ENCODE measurements around the gene PLPPR4.

DNA sequence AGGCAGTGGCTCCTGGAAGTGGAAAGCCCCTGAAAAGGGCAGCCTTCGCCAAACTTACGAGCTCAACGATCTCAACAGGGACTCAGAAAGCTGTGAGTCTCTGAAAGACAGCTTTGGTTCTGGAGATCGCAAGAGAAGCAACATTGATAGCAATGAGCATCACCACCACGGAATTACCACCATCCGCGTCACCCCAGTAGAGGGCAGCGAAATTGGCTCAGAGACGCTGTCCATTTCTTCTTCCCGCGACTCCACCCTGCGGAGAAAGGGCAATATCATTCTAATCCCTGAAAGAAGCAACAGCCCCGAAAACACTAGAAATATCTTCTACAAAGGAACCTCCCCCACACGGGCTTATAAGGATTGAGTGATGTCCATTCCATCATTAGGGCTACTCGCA is 42.4 kb downstream of the PLPPR4 start:
- TF ChIP-seq ELF4 (IDR thresholded peaks at IDR 0.05) (no peak), LEF1 (IDR thresholded peaks at IDR 0.05; ENCODE audit: borderline replicate concordance) (no peak), NFRKB (IDR thresholded peaks at IDR 0.05) (no peak), ARNT (IDR thresholded peaks at IDR 0.05) (no peak), SP1 (IDR thresholded peaks at IDR 0.05) (no peak), FOXM1 (IDR thresholded peaks at IDR 0.05; ENCODE audit: borderline replicate concordance) (no peak)
- TF ChIP-seq, protein P1, sequence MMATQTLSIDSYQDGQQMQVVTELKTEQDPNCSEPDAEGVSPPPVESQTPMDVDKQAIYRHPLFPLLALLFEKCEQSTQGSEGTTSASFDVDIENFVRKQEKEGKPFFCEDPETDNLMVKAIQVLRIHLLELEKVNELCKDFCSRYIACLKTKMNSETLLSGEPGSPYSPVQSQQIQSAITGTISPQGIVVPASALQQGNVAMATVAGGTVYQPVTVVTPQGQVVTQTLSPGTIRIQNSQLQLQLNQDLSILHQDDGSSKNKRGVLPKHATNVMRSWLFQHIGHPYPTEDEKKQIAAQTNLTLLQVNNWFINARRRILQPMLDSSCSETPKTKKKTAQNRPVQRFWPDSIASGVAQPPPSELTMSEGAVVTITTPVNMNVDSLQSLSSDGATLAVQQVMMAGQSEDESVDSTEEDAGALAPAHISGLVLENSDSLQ (IDR thresholded peaks at IDR 0.05), result no peak

Data from HEK293T (cell line).